Endothelial cell of umbilical vein (primary cell): ENCODE results near the gene FCN2. TPM values are rescaled to one million over a fixed set of nuclear protein-coding genes. Genes with fewer than 3 reads are reported as not detected.

ENCODE experiments used
- BruUV-seq: library from RNA; stranded (reverse); fragments of 400-500 nt; replicated peaks from 2 replicates; lab custom pipeline; 2021; lab: Mats Ljungman, UMichigan
- CTCF ChIA-PET: fragments of 300-600, 350-600 bp; sonication (Branson Sonifier 250); formaldehyde crosslinking; loops from one replicate; lab custom pipeline; 2021; ENCODE audit warnings: antibody characterized with exemption, inconsistent platforms; lab: Charles Lee
- POLR2A ChIA-PET: fragments of 300-600, 350-600 bp; sonication (Branson Sonifier 250); formaldehyde crosslinking; loops from one replicate; lab custom pipeline; 2021; ENCODE audit warnings: antibody characterized with exemption, inconsistent platforms; lab: Charles Lee
- DNase-seq: peaks from one replicate; pipeline ENCODE4 v3.0.0-alpha.2; 2011; ENCODE audit warnings: low read depth, low spot score
- FAIRE-seq: peaks from 2 replicates; lab custom pipeline; 2011; peaks lifted over from hg19 to GRCh38; lab: Jason Lieb, UNC
- H2AFZ ChIP-seq: 2 replicates; pipeline ENCODE4 v1.6.0; 2012; ENCODE audit warnings: low read depth, low read length, control low read depth, inconsistent platforms
- H3K27ac ChIP-seq: 2 replicates; pipeline ENCODE4 v1.5.1; 2011; ENCODE audit warnings: low read depth, mild to moderate bottlenecking, control low read depth, low read length, moderate library complexity; ENCODE audit not compliant: insufficient read depth
- H3K27me3 ChIP-seq, 2 experiments: 2 replicates each; pipeline versions ENCODE4 v1.6.0 to v1.6.1; 2011; ENCODE audit warnings: low read length in 2 of 2, mixed read lengths in 1 of 2; ENCODE audit not compliant: control insufficient read depth in 2 of 2, insufficient read depth in 2 of 2
- H3K36me3 ChIP-seq, 2 experiments: 2 replicates in 1 of 2; 3 replicates in 1 of 2; pipeline ENCODE4 v1.5.1; 2011; ENCODE audit warnings: low read length in 2 of 2, mild to moderate bottlenecking in 1 of 2, moderate library complexity in 1 of 2; ENCODE audit not compliant: control insufficient read depth in 2 of 2, insufficient read depth in 2 of 2; ENCODE audit errors: extremely low read depth in 1 of 2
- H3K4me1 ChIP-seq: 3 replicates; pipeline ENCODE4 v1.5.1; 2011; ENCODE audit warnings: mild to moderate bottlenecking, low read length; ENCODE audit not compliant: control insufficient read depth, insufficient read depth; ENCODE audit errors: extremely low read depth
- H3K4me2 ChIP-seq: 2 replicates; pipeline ENCODE4 v1.6.1; 2011; ENCODE audit warnings: low read length, control low read depth, mixed read lengths; ENCODE audit not compliant: insufficient read depth
- H3K4me3 ChIP-seq, 3 experiments: fragments of 200-600 bp in 1 of 3; sonication (generic), shearing (Covaris generic) in 1 of 3; replicated peaks in 1 of 3; 2 replicates each; pipeline ENCODE4 v1.5.1; 2011 to 2016; ENCODE audit warnings: control low read depth in 3 of 3, low read length in 3 of 3, mild to moderate bottlenecking in 2 of 3, inconsistent platforms in 1 of 3, low read depth in 1 of 3, moderate library complexity in 1 of 3; ENCODE audit not compliant: insufficient read depth in 1 of 3
- H3K79me2 ChIP-seq: 2 replicates; pipeline ENCODE4 v1.6.0; 2012; ENCODE audit warnings: low read length, inconsistent platforms; ENCODE audit not compliant: control insufficient read depth, insufficient read depth
- H3K9ac ChIP-seq: replicated peaks from 2 replicates; pipeline ENCODE3; 2011; ENCODE audit warnings: low read length, control low read depth; ENCODE audit not compliant: insufficient read depth; ENCODE audit errors: extremely low read depth
- H3K9me1 ChIP-seq: replicated peaks from 3 replicates; pipeline ENCODE4 v1.6.0; 2011; ENCODE audit warnings: mild to moderate bottlenecking, low read length; ENCODE audit not compliant: control insufficient read depth, insufficient read depth; ENCODE audit errors: extremely low read depth
- H3K9me3 ChIP-seq: replicated peaks from 2 replicates; pipeline ENCODE4 v1.5.1; 2012; ENCODE audit warnings: low read length, inconsistent platforms; ENCODE audit not compliant: control insufficient read depth, insufficient read depth
- H4K20me1 ChIP-seq: replicated peaks from 2 replicates; pipeline ENCODE3; 2011; ENCODE audit warnings: mild to moderate bottlenecking, low read length; ENCODE audit not compliant: control insufficient read depth, insufficient read depth; ENCODE audit errors: extremely low read depth
- EZH2 ChIP-seq: IDR thresholded peaks from 2 replicates; pipeline ENCODE4 v1.6.1; 2012; ENCODE audit warnings: borderline replicate concordance, low read depth, mild to moderate bottlenecking, moderate library complexity, low read length, inconsistent platforms; ENCODE audit not compliant: severe bottlenecking
- GATA2 ChIP-seq: IDR thresholded peaks from 2 replicates; pipeline ENCODE4 v1.7.0; 2011; ENCODE audit warnings: low read depth, mild to moderate bottlenecking, moderate library complexity, mixed read lengths, low read length; ENCODE audit not compliant: insufficient read length, insufficient read depth
- JUN ChIP-seq: IDR thresholded peaks from 2 replicates; pipeline ENCODE4 v1.6.1; 2011; ENCODE audit warnings: borderline replicate concordance, low read depth; ENCODE audit not compliant: insufficient read length, insufficient read depth
- MYC ChIP-seq: IDR thresholded peaks from one replicate; pipeline ENCODE4 v1.6.1; 2011; ENCODE audit warnings: mild to moderate bottlenecking, low read depth, low read length
- POLR2A ChIP-seq: IDR thresholded peaks from 2 replicates; pipeline ENCODE4 v1.6.1; 2012; ENCODE audit warnings: low read depth, mild to moderate bottlenecking, control low read depth, low read length
- POLR2AphosphoS5 ChIP-seq: IDR thresholded peaks from 2 replicates; pipeline ENCODE4 v1.6.1; 2012; ENCODE audit warnings: low read depth, mild to moderate bottlenecking, control low read depth, low read length, moderate library complexity; ENCODE audit not compliant: insufficient read depth
- dilution Hi-C: fragments of 300-500 bp; cut with MboI; formaldehyde crosslinking; loops from one replicate; pipeline ENCODE4 v1.15.0; 2019; ENCODE audit warnings: low sequenced_read_pairs; ENCODE audit not compliant: extremely low pct_ligation_motif_present
- intact Hi-C: fragments of 100-400 bp; cut with micrococcal nuclease; formaldehyde crosslinking; loops from one replicate; pipeline ENCODE4 v1.10.0; 2022
- polyA plus RNA-seq, 4 experiments: library from polyadenylated mRNA; depleted of rRNA in 3 of 4; stranded (reverse) in 3 of 4; unstranded in 1 of 4; fragments of >200 nt; gene quantifications; 2 replicates each; pipeline versions ENCODE4 v1.2.1 to v1.2.3, GENCODE V29; 2011 to 2012; ENCODE audit warnings: missing spikeins in 1 of 4
- total RNA-seq: library from RNA; stranded (reverse); gene quantifications from 2 replicates; pipeline ENCODE4 v1.2.3, GENCODE V29; 2021
- TF ChIP-seq, protein P1 (sequence below), 2 donors: IDR thresholded peaks; 1 replicate in 1 of 2; 2 replicates in 1 of 2; pipeline ENCODE4 v1.5.1; 2011; ENCODE audit warnings: low read length in 2 of 2, mild to moderate bottlenecking in 2 of 2, moderate library complexity in 2 of 2, control low read depth in 1 of 2, inconsistent platforms in 1 of 2, low read depth in 1 of 2; ENCODE audit not compliant: insufficient read depth in 1 of 2; ENCODE audit errors: extremely low read depth in 1 of 2
- TF ChIP-seq, protein P2 (sequence below): IDR thresholded peaks from 2 replicates; pipeline ENCODE4 v1.6.1; 2011; ENCODE audit not compliant: insufficient read depth, insufficient read length

FCN2 gene
- total and polyA plus RNA-seq, 2 donors (not counting 3 experiments of a cell fraction or from before 2014, with no cell fraction given), result not detected

DNA sequence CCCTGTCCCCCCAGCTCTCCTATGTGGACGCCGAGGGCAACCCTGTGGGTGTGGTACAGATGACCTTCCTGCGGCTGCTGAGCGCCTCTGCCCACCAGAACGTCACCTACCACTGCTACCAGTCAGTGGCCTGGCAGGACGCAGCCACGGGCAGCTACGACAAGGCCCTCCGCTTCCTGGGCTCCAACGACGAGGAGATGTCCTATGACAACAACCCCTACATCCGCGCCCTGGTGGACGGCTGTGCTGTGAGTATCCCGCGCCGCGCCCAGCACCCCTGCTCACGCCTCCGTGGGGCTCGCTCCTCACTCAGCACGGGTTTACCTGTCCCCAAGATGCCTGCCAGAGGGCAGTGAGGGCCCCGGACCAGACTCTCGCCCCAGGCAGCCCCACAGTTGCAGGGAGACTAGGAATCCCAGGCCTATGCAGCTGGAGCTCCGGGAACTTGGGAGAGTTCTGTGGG, 45.6 kb upstream of the FCN2 start:
- H3K27ac ChIP-seq, result no peak overlapping the region
- no peaks in the 10 kb centered on the region for H3K9me1 ChIP-seq
- intact Hi-C loops (no loop called here), dilution Hi-C loops (no loop called here)
- H3K4me1 ChIP-seq, result no peaks in the 10 kb centered on the region
- H3K4me2 ChIP-seq, result no peak overlapping the region
- H3K4me3 ChIP-seq, result no peak overlapping the region
- FAIRE-seq, result no peak
- peaks cover 4 to 30% of the 10 kb centered on the region in 2 experiments for H3K36me3 ChIP-seq
- no peaks in the 10 kb centered on the region for H4K20me1 ChIP-seq
- no peak overlapping the region for H3K9ac ChIP-seq
- H3K27me3 ChIP-seq, result no peaks in the 10 kb centered on the region
- no TSS peak for BruUV-seq
- no peak for DNase-seq
- no peak overlapping the region for H2AFZ ChIP-seq
- TF ChIP-seq, protein P1, sequence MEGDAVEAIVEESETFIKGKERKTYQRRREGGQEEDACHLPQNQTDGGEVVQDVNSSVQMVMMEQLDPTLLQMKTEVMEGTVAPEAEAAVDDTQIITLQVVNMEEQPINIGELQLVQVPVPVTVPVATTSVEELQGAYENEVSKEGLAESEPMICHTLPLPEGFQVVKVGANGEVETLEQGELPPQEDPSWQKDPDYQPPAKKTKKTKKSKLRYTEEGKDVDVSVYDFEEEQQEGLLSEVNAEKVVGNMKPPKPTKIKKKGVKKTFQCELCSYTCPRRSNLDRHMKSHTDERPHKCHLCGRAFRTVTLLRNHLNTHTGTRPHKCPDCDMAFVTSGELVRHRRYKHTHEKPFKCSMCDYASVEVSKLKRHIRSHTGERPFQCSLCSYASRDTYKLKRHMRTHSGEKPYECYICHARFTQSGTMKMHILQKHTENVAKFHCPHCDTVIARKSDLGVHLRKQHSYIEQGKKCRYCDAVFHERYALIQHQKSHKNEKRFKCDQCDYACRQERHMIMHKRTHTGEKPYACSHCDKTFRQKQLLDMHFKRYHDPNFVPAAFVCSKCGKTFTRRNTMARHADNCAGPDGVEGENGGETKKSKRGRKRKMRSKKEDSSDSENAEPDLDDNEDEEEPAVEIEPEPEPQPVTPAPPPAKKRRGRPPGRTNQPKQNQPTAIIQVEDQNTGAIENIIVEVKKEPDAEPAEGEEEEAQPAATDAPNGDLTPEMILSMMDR (IDR thresholded peaks at IDR 0.05; ENCODE audit: extremely low read depth in 1 of 2, insufficient read depth in 1 of 2, low read depth in 1 of 2, low read length in 2 of 2), result no peak
- no peak for TF ChIP-seq GATA2
- no peak for TF ChIP-seq JUN
- TF ChIP-seq MYC, result no peak
- TF ChIP-seq, protein P2, sequence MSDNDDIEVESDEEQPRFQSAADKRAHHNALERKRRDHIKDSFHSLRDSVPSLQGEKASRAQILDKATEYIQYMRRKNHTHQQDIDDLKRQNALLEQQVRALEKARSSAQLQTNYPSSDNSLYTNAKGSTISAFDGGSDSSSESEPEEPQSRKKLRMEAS, result no peak
- no peak for TF ChIP-seq POLR2AphosphoS5
- TF ChIP-seq POLR2A, result no peak
- no peak for TF ChIP-seq EZH2
- CTCF ChIA-PET, result interaction anchor here (1.2 kb wide), 1 partner anchor 27 kb away, joined by 3 read pairs; no protein-coding TSS in a partner anchor
- POLR2A ChIA-PET, result no interaction called here
- H3K9me3 ChIP-seq, result no peaks in the 10 kb centered on the region
- H3K79me2 ChIP-seq, result no peaks in the 10 kb centered on the region
